Loucy (cell line): ENCODE data around the gene DCXR.

Source experiments
- H2AFZ ChIP-seq: fragments of 200-600 bp; sonication (generic); 2 replicates; pipeline ENCODE4 v1.6.0; 2016; ENCODE audit warnings: antibody characterized with exemption, mild to moderate bottlenecking, low read length, moderate library complexity
- H3F3A ChIP-seq: fragments of 200-600 bp; 2 replicates; pipeline ENCODE4 v1.6.0; 2016; ENCODE audit warnings: antibody characterized with exemption, low read depth, mild to moderate bottlenecking
- H3K27me3 ChIP-seq: fragments of 200-600 bp; sonication (generic); 2 replicates; pipeline ENCODE4 v1.6.1; 2014; ENCODE audit warnings: low read length, mild to moderate bottlenecking; ENCODE audit not compliant: insufficient read depth, poor library complexity, severe bottlenecking
- H3K36me3 ChIP-seq: fragments of 200-600 bp; sonication (generic); 2 replicates; pipeline ENCODE4 v1.6.1; 2016; ENCODE audit warnings: low read length; ENCODE audit not compliant: insufficient read depth
- H3K4me1 ChIP-seq: fragments of 200-600 bp; sonication (generic); 2 replicates; pipeline ENCODE4 v1.5.1; 2014; ENCODE audit warnings: low read length, mild to moderate bottlenecking; ENCODE audit not compliant: insufficient read depth, poor library complexity, severe bottlenecking
- H3K4me2 ChIP-seq: fragments of 200-600 bp; sonication (generic); 2 replicates; pipeline ENCODE4 v1.6.0; 2014; ENCODE audit warnings: antibody characterized with exemption, low read length, low read depth, mild to moderate bottlenecking; ENCODE audit not compliant: poor library complexity, severe bottlenecking
- H3K4me3 ChIP-seq: fragments of 200-600 bp; sonication (generic); 2 replicates; pipeline ENCODE4 v1.5.1; 2014; ENCODE audit warnings: low read length, mild to moderate bottlenecking, mixed read lengths; ENCODE audit not compliant: poor library complexity, severe bottlenecking
- H3K79me2 ChIP-seq: fragments of 200-600 bp; sonication (generic); 2 replicates; pipeline ENCODE4 v1.6.1; 2014; ENCODE audit warnings: low read length; ENCODE audit not compliant: insufficient read depth
- H3K9ac ChIP-seq: fragments of 200-600 bp; sonication (generic); 2 replicates; pipeline ENCODE4 v1.6.0; 2014; ENCODE audit warnings: mild to moderate bottlenecking, low read depth, low read length, moderate library complexity; ENCODE audit not compliant: poor library complexity, severe bottlenecking
- H3K9me2 ChIP-seq: fragments of 200-600 bp; sonication (generic); replicated peaks from 2 replicates; pipeline ENCODE4 v1.6.1; 2016; ENCODE audit warnings: low read depth, low read length, mixed read lengths
- H3K9me3 ChIP-seq: fragments of 200-600 bp; sonication (generic); 2 replicates; pipeline ENCODE4 v1.6.1; 2014; ENCODE audit warnings: mild to moderate bottlenecking, antibody characterized with exemption, low read length, low read depth; ENCODE audit not compliant: insufficient read depth
- H4K20me1 ChIP-seq: fragments of 200-600 bp; sonication (generic); 2 replicates; pipeline ENCODE4 v1.6.0; 2014; ENCODE audit warnings: antibody characterized with exemption, low read length, mild to moderate bottlenecking; ENCODE audit not compliant: insufficient read depth, poor library complexity, severe bottlenecking
- CTCF ChIP-seq: fragments of 200-600 bp; sonication (generic); conservative IDR thresholded peaks from 2 replicates; pipeline ENCODE4 v1.5.1; 2014; ENCODE audit warnings: mild to moderate bottlenecking, antibody characterized with exemption, low read length
- EZH2phosphoT487 ChIP-seq: fragments of 200-600 bp; IDR thresholded peaks from 2 replicates; pipeline ENCODE4 v1.6.1; 2018; ENCODE audit warnings: antibody characterized with exemption, mild to moderate bottlenecking, moderate library complexity, borderline replicate concordance

Gene DCXR

DNA sequence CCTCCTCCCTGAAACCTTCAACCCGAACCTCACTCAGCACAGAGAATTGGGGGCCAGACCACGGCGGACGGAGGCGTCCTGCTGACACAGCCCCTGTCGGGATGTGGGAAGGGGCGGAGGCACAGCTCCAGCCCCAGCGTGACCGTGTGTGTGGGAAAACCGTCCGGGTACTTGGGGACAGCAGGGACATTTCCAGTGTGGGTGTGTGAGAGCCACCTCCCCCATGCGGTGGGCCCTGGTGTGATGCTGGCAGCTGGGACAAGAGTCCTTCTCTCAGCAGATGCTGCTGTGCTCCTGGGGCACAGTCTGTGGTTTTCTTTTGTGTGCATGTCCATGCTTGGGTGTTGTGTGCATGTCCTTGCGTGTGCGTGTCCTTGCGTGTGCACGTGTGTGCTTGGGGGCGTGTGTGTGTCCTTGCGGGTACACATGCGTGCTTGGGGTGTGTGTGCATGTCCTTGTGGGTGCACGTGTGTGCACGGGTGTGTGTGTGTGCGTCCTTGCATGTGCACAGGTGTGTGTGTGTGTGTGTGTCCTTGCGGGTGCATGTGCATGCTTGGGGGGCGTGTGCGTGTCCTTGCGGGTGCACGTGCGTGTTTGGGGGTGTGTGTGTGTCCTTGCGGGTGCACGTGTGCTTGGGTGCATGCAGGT lies 31.7 kb downstream of the DCXR start:
- Histone ChIP-seq H3K4me1 (no peaks in the 10 kb centered on the region), H3K79me2 (no peaks in the 10 kb centered on the region), H3K9me3 (no peaks in the 10 kb centered on the region), H2AFZ (no peak overlapping the region), H3K4me2 (no peak overlapping the region), H4K20me1 (no peaks in the 10 kb centered on the region), H3F3A (no peaks in the 10 kb centered on the region), H3K4me3 (no peak overlapping the region), H3K9ac (no peak overlapping the region), H3K9me2 (no peaks in the 10 kb centered on the region), H3K27me3 (no peaks in the 10 kb centered on the region), H3K36me3 (no peaks in the 10 kb centered on the region)
- TF ChIP-seq EZH2phosphoT487, result no peak
- TF ChIP-seq CTCF, result no peak

DNA sequence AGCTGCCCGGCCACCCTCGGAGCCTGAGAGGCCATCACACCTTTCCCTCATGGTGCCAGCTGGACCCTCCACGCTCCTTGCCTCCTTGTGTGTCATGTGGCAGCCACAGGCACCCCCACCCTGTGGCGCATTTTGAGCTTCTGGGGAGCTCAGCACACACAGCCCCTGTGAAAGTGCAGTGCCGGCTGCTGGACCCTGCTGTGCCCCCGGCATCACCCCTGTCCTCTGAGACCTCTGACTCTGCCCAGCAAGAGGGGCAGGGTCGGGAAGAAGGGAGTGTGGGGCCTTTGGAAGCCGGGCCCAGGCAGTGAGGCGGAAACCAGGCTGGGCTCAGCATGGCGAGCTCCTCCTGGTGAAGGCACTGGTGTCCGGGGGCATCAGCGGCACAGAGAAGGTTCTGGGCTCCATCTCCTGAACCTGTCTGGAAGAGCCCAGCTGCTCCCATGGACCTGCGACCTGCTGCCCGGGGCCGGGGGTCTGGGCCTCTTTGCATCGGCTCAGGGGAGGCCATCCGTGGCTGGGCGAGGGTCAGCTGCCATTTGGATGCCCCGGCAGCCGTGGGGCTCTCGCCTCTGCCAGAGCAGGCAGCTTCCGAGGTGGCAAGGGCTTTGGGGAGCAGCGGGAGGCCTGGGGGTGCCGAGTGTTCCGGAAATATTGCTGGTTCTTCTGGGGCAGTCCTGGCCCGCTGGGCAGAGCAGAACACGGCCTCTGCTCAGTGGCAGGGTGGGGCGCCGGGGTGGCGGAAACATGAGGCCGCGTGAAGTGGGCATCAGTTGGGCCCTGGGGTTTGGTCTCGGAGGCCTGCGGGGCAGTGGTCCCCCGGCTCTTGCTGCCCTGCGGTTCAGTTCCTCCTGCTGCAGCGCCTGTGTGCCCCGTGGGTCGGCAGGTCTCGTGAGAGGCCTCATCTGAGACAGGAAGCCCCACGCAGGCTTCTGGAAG lies 32.7 kb downstream of the DCXR start:
- Histone ChIP-seq H3K79me2 (no peaks in the 10 kb centered on the region), H3K4me2 (no peak overlapping the region), H3F3A (no peaks in the 10 kb centered on the region), H3K9ac (no peak overlapping the region), H2AFZ (no peak overlapping the region), H3K9me3 (no peaks in the 10 kb centered on the region), H3K27me3 (no peaks in the 10 kb centered on the region), H3K36me3 (no peaks in the 10 kb centered on the region), H3K4me3 (no peak overlapping the region), H4K20me1 (no peaks in the 10 kb centered on the region), H3K9me2 (no peaks in the 10 kb centered on the region), H3K4me1 (no peaks in the 10 kb centered on the region)
- TF ChIP-seq CTCF (no peak), EZH2phosphoT487 (no peak)

DNA sequence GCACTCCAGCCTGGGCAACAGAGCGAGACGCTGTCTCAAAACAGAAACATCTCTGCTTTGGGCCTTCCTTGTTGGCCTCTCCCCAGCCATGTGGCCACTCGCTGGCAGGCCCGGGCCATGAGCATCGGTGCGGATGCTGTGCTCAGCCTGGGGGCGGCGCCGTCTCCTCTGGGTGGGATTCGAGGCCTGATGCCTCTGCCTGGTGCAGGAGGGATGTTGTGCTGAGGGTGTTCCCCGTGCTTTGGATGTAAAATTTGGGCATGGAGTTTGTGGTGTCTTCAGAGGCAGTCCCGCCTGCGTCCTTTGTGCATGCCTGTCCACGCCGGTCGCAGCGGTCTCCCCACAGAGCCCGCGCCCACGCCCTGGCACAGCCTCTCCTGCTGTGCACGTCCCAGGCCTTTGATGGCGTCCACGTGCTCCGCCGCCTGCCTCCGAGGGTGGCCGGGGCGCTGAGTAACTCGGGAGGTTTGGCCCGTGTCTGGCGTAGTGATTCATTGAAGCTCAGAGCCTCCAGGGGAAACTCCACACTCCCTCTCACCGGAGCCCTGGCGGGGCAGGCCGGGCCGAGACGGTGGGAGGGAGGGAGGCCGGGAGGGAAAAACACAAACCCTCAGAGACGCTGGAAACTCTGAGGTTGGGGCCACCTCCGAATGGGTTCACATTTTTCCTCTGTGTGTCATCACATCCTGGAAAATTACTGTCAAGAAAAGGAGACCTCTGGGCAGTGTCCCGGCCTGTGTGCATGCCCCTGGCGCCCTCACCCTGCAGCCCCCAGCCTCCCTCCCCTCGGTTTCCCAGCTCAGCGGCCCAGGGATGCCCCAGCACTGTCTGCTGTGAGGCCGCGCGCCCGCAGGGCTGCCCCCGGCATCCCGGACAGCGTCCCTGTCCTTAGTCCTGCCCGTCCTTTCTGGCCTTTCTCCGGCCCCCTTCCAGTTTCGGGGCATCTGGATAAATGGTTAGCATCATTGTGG lies 33.8 kb downstream of the DCXR start:
- Histone ChIP-seq H3K27me3 (no peaks in the 10 kb centered on the region), H3K36me3 (no peaks in the 10 kb centered on the region), H3K9me2 (no peaks in the 10 kb centered on the region), H3K9me3 (no peaks in the 10 kb centered on the region), H3K4me2 (no peak overlapping the region), H3K4me3 (no peak overlapping the region), H3K4me1 (no peaks in the 10 kb centered on the region), H3K79me2 (no peaks in the 10 kb centered on the region), H4K20me1 (no peaks in the 10 kb centered on the region), H3F3A (no peaks in the 10 kb centered on the region), H3K9ac (no peak overlapping the region), H2AFZ (no peak overlapping the region)
- TF ChIP-seq EZH2phosphoT487 (no peak), CTCF (no peak)
